Lung (tissue), 12 donors: ENCODE measurements around the gene POMGNT2. TPM values are rescaled to one million over a fixed set of nuclear protein-coding genes. Genes with fewer than 3 reads are reported as not detected.
A peak's percentile ranks its signal among the peaks of the same experiment; 100 is the strongest.

Experiments used
- ATAC-seq: fragments of 200-7000 bp; cut with Tn5 transposase; one replicate; pipeline ENCODE4 v1.9.1; 2020; ENCODE audit warnings: moderate number of reproducible peaks; ENCODE audit not compliant: insufficient read depth, low FRiP score
- DNase-seq, 3 donors: peaks; one replicate each; pipeline ENCODE4 v3.0.0-alpha.2; 2013 to 2017
- H3K27ac ChIP-seq, 2 donors: one replicate each; pipeline ENCODE4 v1.5.1; 2013; ENCODE audit warnings: mild to moderate bottlenecking in 2 of 2, moderate library complexity in 2 of 2, control low read depth in 1 of 2, inconsistent platforms in 1 of 2, low read depth in 1 of 2, low read length in 1 of 2
- H3K27me3 ChIP-seq, 3 donors: one replicate each; pipeline ENCODE4 v1.5.1; 2013; ENCODE audit warnings: low read length in 2 of 3; ENCODE audit not compliant: control insufficient read depth in 3 of 3, insufficient read depth in 3 of 3
- H3K36me3 ChIP-seq, 4 donors: one replicate each; pipeline ENCODE4 v1.5.1; 2013; ENCODE audit warnings: low read length in 4 of 4, mild to moderate bottlenecking in 1 of 4, moderate library complexity in 1 of 4; ENCODE audit not compliant: control insufficient read depth in 4 of 4, insufficient read depth in 4 of 4
- H3K4me1 ChIP-seq, 5 donors: one replicate each; pipeline ENCODE4 v1.5.1; 2013; ENCODE audit warnings: low read length in 5 of 5, mild to moderate bottlenecking in 2 of 5, moderate library complexity in 1 of 5; ENCODE audit not compliant: control insufficient read depth in 5 of 5, insufficient read depth in 5 of 5
- H3K4me3 ChIP-seq: one replicate; pipeline ENCODE4 v1.5.1; 2013; ENCODE audit warnings: mild to moderate bottlenecking, control low read depth, moderate library complexity
- H3K9ac ChIP-seq, 2 donors: one replicate each; pipeline ENCODE4 v1.5.1; 2013; ENCODE audit warnings: low read length in 2 of 2, control low read depth in 1 of 2; ENCODE audit not compliant: insufficient read depth in 1 of 2
- H3K9me3 ChIP-seq, 4 donors: one replicate each; pipeline ENCODE4 v1.5.1; 2013; ENCODE audit warnings: low read length in 3 of 4, mild to moderate bottlenecking in 1 of 4, moderate library complexity in 1 of 4; ENCODE audit not compliant: control insufficient read depth in 4 of 4, insufficient read depth in 3 of 4
- CTCF ChIP-seq: IDR thresholded peaks from 2 replicates; pipeline ENCODE4 v1.5.1; 2012; ENCODE audit warnings: mild to moderate bottlenecking; ENCODE audit errors: control extremely low read depth, extremely low read depth
- WGBS, 2 donors: extraction: QIAGEN DNeasy Blood & Tissue Kit; methylation state at CpG; one replicate each; pipeline ENCODE4 v1.1.7; 2013; 5-methylcytosine and 5-hydroxymethylcytosine counted together
- polyA plus RNA-seq, 2 donors: library from polyadenylated mRNA; stranded (reverse); fragments of 200-250 nt; gene quantifications; one replicate each; pipeline ENCODE4 v1.2.1, GENCODE V29; 2013
- total RNA-seq, 2 donors: library from RNA; depleted of rRNA in 1 of 2; stranded (reverse); fragments of >200 nt in 1 of 2; gene quantifications; one replicate each; pipeline ENCODE4 v1.2.1, GENCODE V29; 2014 to 2021
- donor health status: control.
- donor health status: control.
- donor health status: Bipolar disorder and iron deficiency.
- donor health status: healthy.
- donor health status: DM: yes; HTN: yes; CAD: no.

Gene POMGNT2
- total and polyA plus RNA-seq, 4 donors, result 5.8 to 15.7 (median 13.1) TPM

GRCh38 chr3:43120937-43121336 is 15.1 kb upstream of the POMGNT2 start:
- Histone ChIP-seq H3K27ac (no peak overlapping the region), H3K27me3 (no peaks in the 10 kb centered on the region), H3K36me3 (no peaks in the 10 kb centered on the region), H3K4me1 (no peaks in the 10 kb centered on the region), H3K9ac (no peak overlapping the region), H3K4me3 (no peak overlapping the region), H3K9me3 (peaks cover 0 to 5% (median 0%) of the 10 kb centered on the region in 4 donors)
- WGBS, 2 donors, result 94 to 97% methylated on average over 3 of the region's 3 CpGs
- no peak for TF ChIP-seq CTCF
- no peak for DNase-seq
- no peak for ATAC-seq

GRCh38 chr3:43117257-43117656 is 11.4 kb upstream of the POMGNT2 start:
- TF ChIP-seq CTCF, result no peak
- Histone ChIP-seq H3K36me3 (no peaks in the 10 kb centered on the region), H3K9ac (no peak overlapping the region), H3K27me3 (no peaks in the 10 kb centered on the region), H3K9me3 (no peaks in the 10 kb centered on the region), H3K4me1 (no peaks in the 10 kb centered on the region), H3K4me3 (no peak overlapping the region), H3K27ac (no peak overlapping the region)
- WGBS, 2 donors, result 94% methylated on average over 4 of the region's 4 CpGs
- no peak for DNase-seq
- ATAC-seq, result no peak

- Histone ChIP-seq H3K27me3 (no peaks in the 10 kb centered on the region), H3K4me3 (no peak overlapping the region), H3K9ac (no peak overlapping the region), H3K27ac (no peak overlapping the region), H3K9me3 (no peaks in the 10 kb centered on the region), H3K4me1 (no peaks in the 10 kb centered on the region), H3K36me3 (no peaks in the 10 kb centered on the region)
- no peak for DNase-seq
- no peak for TF ChIP-seq CTCF
- no peak for ATAC-seq
- WGBS, 2 donors, result 94 to 97% methylated on average over 3 of the region's 3 CpGs
Observed at GRCh38 chr3:43113671-43114070, 7.8 kb upstream of the POMGNT2 start.

GRCh38 chr3:43106293-43106628 is 382 bp upstream of the POMGNT2 start:
- no peak for TF ChIP-seq CTCF
- DNase-seq, result no peak
- 12 to 15% methylated on average over 6 of the region's 6 CpGs for WGBS, 2 donors
- H3K4me1 ChIP-seq, result peaks cover 3 to 12% (median 12%) of the 10 kb centered on the region in 5 donors
- peak overlapping the region in 1 of 2 donors; percentile 4 for H3K9ac ChIP-seq
- H3K27me3 ChIP-seq, result no peaks in the 10 kb centered on the region
- no peaks in the 10 kb centered on the region for H3K9me3 ChIP-seq
- H3K27ac ChIP-seq, result no peak overlapping the region
- H3K4me3 ChIP-seq, result no peak overlapping the region
- no peak for ATAC-seq
- no peaks in the 10 kb centered on the region for H3K36me3 ChIP-seq
